Activated CD4-positive, alpha-beta T cell treated with anti-CD3 and anti-CD28 coated beads, Interleukin-2, amount 50 U/mL, for 4 hours (primary cell): ENCODE measurements around the gene ISG20L2.

Experiments used
- DNase-seq, 2 experiments: peaks; one replicate each; pipeline ENCODE4 v3.0.0-alpha.2; 2020

The ISG20L2 gene

GRCh38 chr1:156740237-156740740 lies 11.7 kb upstream of the ISG20L2 start:
- no peak for DNase-seq

- DNase-seq: no peak
Observed at GRCh38 chr1:156738916-156739315, 10.3 kb upstream of the ISG20L2 start.

GRCh38 chr1:156738407-156738806 lies 9.8 kb upstream of the ISG20L2 start:
- no peak for DNase-seq

- no peak for DNase-seq
Observed at GRCh38 chr1:156733989-156734584, 5.5 kb upstream of the ISG20L2 start.

GRCh38 chr1:156727926-156728598 lies 504 bp downstream of the ISG20L2 start, which contains the start of gene METTL25B:
Gene METTL25B, plus strand, starts transcription at chr1:156728469. Its CDS starts 636 bp downstream, at chr1:156729105.
- DNase-seq: peak in 1 of 2 experiments; percentile 45

GRCh38 chr1:156727492-156727891 lies 1.1 kb downstream of the ISG20L2 start:
- no peak for DNase-seq

GRCh38 chr1:156726549-156727226 lies 1.9 kb downstream of the ISG20L2 start:
- peak; percentile 34 to 43 for DNase-seq

GRCh38 chr1:156725683-156726280 lies 2.8 kb downstream of the ISG20L2 start:
- peak; percentile 71 to 73 for DNase-seq

- DNase-seq: no peak
Observed at GRCh38 chr1:156721535-156721934, 7.0 kb downstream of the ISG20L2 start.

GRCh38 chr1:156721131-156721530 lies 7.4 kb downstream of the ISG20L2 start:
- DNase-seq: no peak

- no peak for DNase-seq
Observed at GRCh38 chr1:156717351-156717750, 11.2 kb downstream of the ISG20L2 start.

GRCh38 chr1:156714830-156715229 lies 13.7 kb downstream of the ISG20L2 start:
- DNase-seq: no peak

- DNase-seq: no peak
Observed at GRCh38 chr1:156712626-156713025, 15.9 kb downstream of the ISG20L2 start.

GRCh38 chr1:156711011-156711817 lies 17.4 kb downstream of the ISG20L2 start:
- DNase-seq: no peak

GRCh38 chr1:156709757-156710489 lies 18.6 kb downstream of the ISG20L2 start:
- DNase-seq: no peak

GRCh38 chr1:156709031-156709430 lies 19.5 kb downstream of the ISG20L2 start:
- DNase-seq: no peak

GRCh38 chr1:156708218-156708661 lies 20.3 kb downstream of the ISG20L2 start:
- DNase-seq: no peak

GRCh38 chr1:156707417-156708217 lies 20.9 kb downstream of the ISG20L2 start:
- DNase-seq: no peak

GRCh38 chr1:156706657-156707416 lies 21.7 kb downstream of the ISG20L2 start:
- peak; percentile 16 to 24 for DNase-seq
